KMS-11 (cell line): Measurements from ENCODE around the gene ZRSR2.
A peak's percentile ranks its signal among the peaks of the same experiment; 100 is the strongest.

Source experiments
- H2AFZ ChIP-seq: fragments of 200-600 bp; sonication (generic); 2 replicates; pipeline ENCODE4 v1.6.1; 2016; ENCODE audit warnings: antibody characterized with exemption, mixed run types, low read depth
- H3K27ac ChIP-seq: fragments of 200-600 bp; sonication (generic); 2 replicates; pipeline ENCODE4 v1.6.1; 2016; ENCODE audit warnings: mild to moderate bottlenecking, mixed run types
- H3K27me3 ChIP-seq: fragments of 200-600 bp; sonication (generic); 2 replicates; pipeline ENCODE4 v1.6.1; 2017; ENCODE audit warnings: mild to moderate bottlenecking, low read depth, mixed run types, moderate library complexity; ENCODE audit not compliant: insufficient read depth
- H3K36me3 ChIP-seq: fragments of 200-600 bp; sonication (generic); 2 replicates; pipeline ENCODE4 v1.6.1; 2017; ENCODE audit warnings: mild to moderate bottlenecking, mixed run types; ENCODE audit not compliant: insufficient read depth
- H3K4me1 ChIP-seq: fragments of 200-600 bp; sonication (generic); 2 replicates; pipeline ENCODE4 v1.6.1; 2016; ENCODE audit warnings: mild to moderate bottlenecking, low read depth, mixed run types; ENCODE audit not compliant: poor library complexity, severe bottlenecking
- H3K4me2 ChIP-seq: fragments of 200-600 bp; sonication (generic); 2 replicates; pipeline ENCODE4 v1.7.0; 2016; ENCODE audit warnings: mild to moderate bottlenecking, mixed run types
- H3K4me3 ChIP-seq: fragments of 200-600 bp; sonication (generic); IDR thresholded peaks from 2 replicates; pipeline ENCODE4 v1.6.1; 2017; ENCODE audit warnings: low read depth, low read length, mixed read lengths; ENCODE audit not compliant: insufficient read depth
- H3K79me2 ChIP-seq: fragments of 200-600 bp; sonication (generic); 2 replicates; pipeline ENCODE4 v1.6.1; 2016; ENCODE audit warnings: low read depth, mixed run types; ENCODE audit not compliant: insufficient read depth
- H3K9ac ChIP-seq: fragments of 200-600 bp; sonication (generic); 2 replicates; pipeline ENCODE4 v1.6.1; 2016; ENCODE audit warnings: mild to moderate bottlenecking, mixed run types
- H4K20me1 ChIP-seq: fragments of 200-600 bp; sonication (generic); 2 replicates; pipeline ENCODE4 v1.6.1; 2016; ENCODE audit warnings: mild to moderate bottlenecking, mixed run types; ENCODE audit not compliant: insufficient read depth
- TF ChIP-seq, protein P1 (sequence below): fragments of 200-600 bp; sonication (generic); conservative IDR thresholded peaks from 2 replicates; pipeline ENCODE4 v1.6.1; 2017; ENCODE audit warnings: low read depth, mild to moderate bottlenecking, antibody characterized with exemption, low read length, moderate library complexity, mixed read lengths

The ZRSR2 gene

DNA sequence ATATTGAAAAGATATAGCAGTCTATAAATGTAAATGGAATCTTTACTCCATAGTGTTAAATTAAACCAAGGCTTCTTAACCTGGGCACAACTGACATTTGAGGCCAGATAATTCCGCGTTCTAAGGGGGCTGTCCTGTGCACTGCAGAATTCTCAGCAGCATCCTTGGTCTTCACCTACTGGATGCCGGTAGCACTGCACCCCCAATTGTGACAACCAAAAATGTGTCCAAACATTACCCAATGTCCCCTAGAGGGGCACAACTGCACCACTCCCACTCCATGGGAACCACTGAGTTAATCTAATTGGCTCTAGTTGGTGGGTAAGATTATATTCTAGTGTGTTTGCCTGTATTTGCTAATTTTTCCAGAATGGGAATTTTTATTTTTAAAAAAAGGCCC, 47.7 kb downstream of the ZRSR2 start:
- H3K4me1 ChIP-seq, result peaks cover 12% of the 10 kb centered on the region
- H3K4me3 ChIP-seq, result no peak overlapping the region
- no peak overlapping the region for H3K9ac ChIP-seq
- H3K36me3 ChIP-seq, result no peaks in the 10 kb centered on the region
- no peaks in the 10 kb centered on the region for H3K27me3 ChIP-seq
- H2AFZ ChIP-seq, result no peak overlapping the region
- no peaks in the 10 kb centered on the region for H4K20me1 ChIP-seq
- H3K79me2 ChIP-seq, result no peaks in the 10 kb centered on the region
- TF ChIP-seq, protein P1, sequence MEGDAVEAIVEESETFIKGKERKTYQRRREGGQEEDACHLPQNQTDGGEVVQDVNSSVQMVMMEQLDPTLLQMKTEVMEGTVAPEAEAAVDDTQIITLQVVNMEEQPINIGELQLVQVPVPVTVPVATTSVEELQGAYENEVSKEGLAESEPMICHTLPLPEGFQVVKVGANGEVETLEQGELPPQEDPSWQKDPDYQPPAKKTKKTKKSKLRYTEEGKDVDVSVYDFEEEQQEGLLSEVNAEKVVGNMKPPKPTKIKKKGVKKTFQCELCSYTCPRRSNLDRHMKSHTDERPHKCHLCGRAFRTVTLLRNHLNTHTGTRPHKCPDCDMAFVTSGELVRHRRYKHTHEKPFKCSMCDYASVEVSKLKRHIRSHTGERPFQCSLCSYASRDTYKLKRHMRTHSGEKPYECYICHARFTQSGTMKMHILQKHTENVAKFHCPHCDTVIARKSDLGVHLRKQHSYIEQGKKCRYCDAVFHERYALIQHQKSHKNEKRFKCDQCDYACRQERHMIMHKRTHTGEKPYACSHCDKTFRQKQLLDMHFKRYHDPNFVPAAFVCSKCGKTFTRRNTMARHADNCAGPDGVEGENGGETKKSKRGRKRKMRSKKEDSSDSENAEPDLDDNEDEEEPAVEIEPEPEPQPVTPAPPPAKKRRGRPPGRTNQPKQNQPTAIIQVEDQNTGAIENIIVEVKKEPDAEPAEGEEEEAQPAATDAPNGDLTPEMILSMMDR, result peak; percentile 39; the same call in 1 of the 2 replicates
- H3K4me2 ChIP-seq, result no peak overlapping the region
- H3K27ac ChIP-seq, result no peak overlapping the region

DNA sequence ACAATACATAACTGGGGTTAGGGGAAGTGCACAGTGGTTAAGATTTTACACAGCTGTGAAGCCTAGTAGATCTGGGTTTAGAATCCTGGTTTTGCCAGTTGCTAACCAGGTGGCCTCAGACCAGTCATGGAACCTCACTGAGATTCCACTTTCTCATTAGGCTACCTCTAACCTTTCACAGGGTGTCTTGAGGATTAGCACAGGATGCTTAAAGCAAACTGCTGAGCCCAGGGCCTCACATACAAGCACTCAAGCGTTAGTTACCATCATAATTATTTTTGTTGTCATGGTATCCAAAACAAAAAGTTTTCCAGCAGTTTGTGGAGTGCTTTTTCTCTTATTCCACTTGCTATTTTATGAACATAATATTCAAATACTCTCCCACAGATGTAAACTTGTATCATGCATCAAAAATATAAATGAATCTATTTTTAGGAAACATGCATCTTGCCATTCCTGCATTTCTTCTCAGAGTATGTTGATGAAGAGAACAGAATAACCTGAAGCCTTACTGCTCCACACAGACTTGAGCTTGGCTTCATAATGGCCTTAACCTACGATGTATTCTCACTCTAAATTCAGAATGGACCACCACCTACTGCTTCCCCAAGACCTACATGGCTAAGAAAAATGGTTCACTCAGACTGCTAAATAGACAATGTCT, 51.7 kb downstream of the ZRSR2 start:
- no peaks in the 10 kb centered on the region for H3K79me2 ChIP-seq
- no peak overlapping the region for H3K4me3 ChIP-seq
- no peak overlapping the region for H2AFZ ChIP-seq
- no peaks in the 10 kb centered on the region for H4K20me1 ChIP-seq
- H3K4me1 ChIP-seq, result peaks cover 16% of the 10 kb centered on the region
- H3K4me2 ChIP-seq, result 0 out of 2 replicates have a peak overlapping the region, but pooled peaks have one; percentile 29
- no peak overlapping the region for H3K27ac ChIP-seq
- H3K27me3 ChIP-seq, result no peaks in the 10 kb centered on the region
- TF ChIP-seq, protein P1, result no peak
- no peak overlapping the region for H3K9ac ChIP-seq
- no peaks in the 10 kb centered on the region for H3K36me3 ChIP-seq

DNA sequence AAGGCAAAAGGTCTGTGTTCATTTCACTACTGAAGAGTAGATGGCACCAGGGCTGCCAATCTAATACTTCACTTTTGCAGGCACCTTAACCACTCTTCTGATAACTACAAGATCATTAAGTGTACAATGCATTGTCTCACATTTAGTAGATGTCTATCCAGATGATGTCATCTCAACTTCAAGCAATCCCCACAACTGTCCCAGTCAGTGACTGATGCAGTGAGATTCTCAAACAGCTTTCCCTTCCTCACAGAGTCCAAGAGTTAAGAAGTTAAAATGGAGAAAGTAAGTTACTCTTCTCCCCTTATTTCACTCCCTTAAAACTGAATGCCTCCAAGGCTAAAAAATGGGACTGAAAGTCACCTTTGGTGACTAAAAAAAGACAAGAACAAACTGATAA, 53.7 kb downstream of the ZRSR2 start:
- Histone ChIP-seq H3K4me1 (peaks cover 36% of the 10 kb centered on the region), H3K4me2 (no peak overlapping the region), H3K27ac (no peak overlapping the region), H3K36me3 (no peaks in the 10 kb centered on the region), H3K27me3 (no peaks in the 10 kb centered on the region), H3K9ac (no peak overlapping the region), H4K20me1 (no peaks in the 10 kb centered on the region), H2AFZ (no peak overlapping the region), H3K79me2 (no peaks in the 10 kb centered on the region), H3K4me3 (no peak overlapping the region)
- TF ChIP-seq, protein P1, result no peak

DNA sequence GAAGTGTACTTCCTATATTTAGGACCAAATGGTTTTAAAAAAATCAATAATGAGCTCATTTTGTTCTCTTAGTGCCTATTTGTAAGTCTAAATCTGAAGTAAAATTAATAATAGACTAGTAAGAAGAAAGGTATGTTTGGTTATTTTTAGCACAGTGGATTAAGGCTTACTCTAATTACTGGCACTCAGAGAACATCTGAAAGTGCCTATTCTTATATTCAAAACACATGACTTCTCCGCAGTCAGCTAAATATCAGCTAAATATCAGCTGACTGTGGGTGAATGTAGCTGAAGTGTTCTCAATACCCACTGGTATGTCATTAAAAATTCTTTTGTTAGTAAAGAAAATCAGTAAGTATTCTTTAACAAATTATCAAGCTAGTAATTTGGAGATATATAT, 58.3 kb downstream of the ZRSR2 start:
- no peak overlapping the region for H2AFZ ChIP-seq
- H3K4me3 ChIP-seq, result no peak overlapping the region
- H3K27ac ChIP-seq, result peak overlapping the region; percentile 45
- H3K36me3 ChIP-seq, result no peaks in the 10 kb centered on the region
- H3K4me1 ChIP-seq, result peaks cover 43% of the 10 kb centered on the region
- peak overlapping the region; percentile 72 for H3K4me2 ChIP-seq
- H3K79me2 ChIP-seq, result no peaks in the 10 kb centered on the region
- no peak overlapping the region; the same call in 1 of the 2 replicates for H3K9ac ChIP-seq
- TF ChIP-seq, protein P1, result no peak
- no peaks in the 10 kb centered on the region for H4K20me1 ChIP-seq
- no peaks in the 10 kb centered on the region for H3K27me3 ChIP-seq
